ENCODE data around the gene MYRIP.

MYRIP gene

DNA sequence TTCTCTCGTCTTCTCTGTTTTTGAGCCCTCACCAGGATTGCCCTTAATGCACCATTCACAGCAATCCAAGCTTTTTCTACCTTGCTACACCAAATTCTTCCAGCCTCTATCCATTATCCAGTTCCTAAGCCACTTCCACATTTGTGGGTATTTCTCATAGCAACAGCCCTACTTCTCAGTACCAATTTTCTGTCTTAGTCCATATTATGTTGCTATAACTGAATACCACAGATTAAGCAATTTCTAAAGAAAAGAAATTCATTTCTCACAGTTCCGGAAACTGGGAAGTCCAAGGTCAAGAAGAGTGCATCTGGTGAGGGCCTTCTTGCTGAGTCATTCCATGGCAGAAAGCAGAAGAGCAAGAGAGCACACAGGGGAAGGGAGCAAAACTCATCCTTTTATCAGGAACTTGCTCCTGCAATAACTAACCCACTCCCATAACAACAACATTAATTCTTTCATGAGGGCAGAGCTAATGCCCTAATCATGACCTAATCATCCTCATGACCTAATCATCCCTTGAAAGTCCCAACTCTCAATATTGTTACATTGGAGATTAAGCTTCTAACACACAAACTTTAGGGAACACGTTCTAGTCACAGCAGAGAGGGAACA, 490.4 kb downstream of the MYRIP start:
- DNase-seq = peak; percentile 4

GRCh38 chr3:40302784-40303183, 493.4 kb downstream of the MYRIP start:
- no peak for DNase-seq

DNA sequence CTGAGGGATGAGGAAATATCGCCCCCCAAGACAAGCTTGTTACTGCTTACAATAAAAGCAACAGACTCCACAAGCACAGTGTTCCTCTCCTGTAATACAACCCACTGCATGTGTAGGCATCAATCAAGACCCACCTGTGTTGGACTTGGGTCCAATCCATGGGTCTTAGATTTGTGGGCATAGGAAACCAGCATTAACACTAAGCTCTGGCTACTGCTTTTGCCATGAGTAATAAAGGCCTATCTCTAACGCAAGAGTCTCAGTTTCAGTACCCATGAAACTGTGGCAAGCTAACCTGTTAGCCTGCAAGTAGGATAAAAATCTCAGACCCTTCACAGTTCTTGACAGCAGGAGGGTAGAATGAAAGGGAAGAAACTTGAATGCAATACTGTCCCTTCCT, 494.9 kb downstream of the MYRIP start:
- DNase-seq = no peak

DNA sequence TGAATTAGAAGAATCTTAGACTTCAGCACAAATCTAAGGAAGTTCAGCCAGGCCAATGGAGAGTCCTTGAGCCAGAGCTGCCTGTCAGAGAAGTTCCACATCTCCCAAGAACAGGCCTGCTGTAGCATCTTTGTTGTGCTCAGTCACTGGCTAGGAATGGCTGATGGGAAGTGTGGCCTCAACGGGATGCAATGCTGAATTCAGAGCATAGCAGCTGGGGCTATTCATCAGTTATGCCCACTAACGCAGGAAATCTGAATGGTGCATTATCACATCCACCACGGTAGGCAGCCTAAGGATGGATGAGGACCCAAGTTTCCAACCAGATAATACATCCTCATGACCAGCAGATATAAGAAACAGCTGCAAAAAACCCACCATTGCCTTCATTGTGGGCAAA, 496.9 kb downstream of the MYRIP start:
- no peak for DNase-seq

DNA sequence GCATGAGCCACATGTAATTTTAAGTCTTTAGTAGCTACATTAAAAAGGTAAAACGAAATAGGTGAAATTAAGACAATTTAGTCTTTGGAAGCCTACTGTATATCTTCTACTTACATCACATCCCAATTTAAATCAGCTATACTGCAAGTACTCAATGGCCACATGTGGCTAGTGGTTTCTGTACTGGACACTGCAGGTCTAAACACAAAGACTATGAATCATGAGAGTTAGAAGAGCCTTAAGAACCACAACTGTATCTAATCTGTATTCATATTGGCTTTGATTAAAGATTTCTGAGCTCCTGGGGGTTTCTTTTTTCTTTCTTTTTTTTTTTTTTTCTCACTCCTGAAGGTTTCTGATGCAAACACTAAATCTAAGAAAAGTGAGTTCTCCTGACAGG, 497.8 kb downstream of the MYRIP start:
- no peak for DNase-seq

GRCh38 chr3:40308725-40309417, 499.5 kb downstream of the MYRIP start:
- no peak for DNase-seq

DNA sequence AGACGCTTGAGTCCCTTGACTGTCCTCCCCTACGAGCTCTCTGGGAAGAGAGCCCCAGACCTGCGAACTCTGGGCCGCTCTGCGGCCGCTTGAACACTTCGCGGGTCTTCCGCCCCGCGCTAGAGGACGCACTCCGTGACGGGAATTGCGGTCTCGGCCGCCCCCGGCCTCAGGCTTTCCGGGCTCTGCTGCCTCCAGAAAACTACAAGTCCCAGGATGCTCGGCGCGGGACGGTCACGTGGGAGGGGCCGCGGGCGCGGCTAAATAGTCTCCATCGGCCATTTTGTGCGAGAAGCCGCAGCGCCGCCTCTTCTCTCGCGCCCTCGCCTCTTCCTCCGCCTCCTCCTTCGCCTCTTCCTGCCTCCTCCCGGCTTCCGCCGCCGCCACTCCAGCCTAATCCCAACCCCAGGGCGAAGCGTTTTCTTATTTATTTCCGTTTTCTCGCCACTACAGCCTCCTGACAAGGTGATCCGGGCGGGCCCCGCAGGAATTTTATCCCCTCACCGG, 500.1 kb downstream of the MYRIP start, which contains the start of gene EIF1B:
Gene EIF1B, plus strand, starts transcription at position 290 of the 507 bp plus-strand sequence. CDS start 235 bp downstream, outside the sequence.
- DNase-seq = peak; percentile 91
